Cardiac atrium fibroblast (primary cell): Measurements from ENCODE around the gene CLEC16A. TPM values are rescaled to one million over a fixed set of nuclear protein-coding genes. Genes with fewer than 3 reads are reported as not detected.

ENCODE experiments used
- total RNA-seq: library from RNA; depleted of rRNA; stranded (reverse); fragments of >200 nt; gene quantifications from 2 replicates; pipeline ENCODE4 v1.2.3, GENCODE V29; 2015

CLEC16A gene, protein sequence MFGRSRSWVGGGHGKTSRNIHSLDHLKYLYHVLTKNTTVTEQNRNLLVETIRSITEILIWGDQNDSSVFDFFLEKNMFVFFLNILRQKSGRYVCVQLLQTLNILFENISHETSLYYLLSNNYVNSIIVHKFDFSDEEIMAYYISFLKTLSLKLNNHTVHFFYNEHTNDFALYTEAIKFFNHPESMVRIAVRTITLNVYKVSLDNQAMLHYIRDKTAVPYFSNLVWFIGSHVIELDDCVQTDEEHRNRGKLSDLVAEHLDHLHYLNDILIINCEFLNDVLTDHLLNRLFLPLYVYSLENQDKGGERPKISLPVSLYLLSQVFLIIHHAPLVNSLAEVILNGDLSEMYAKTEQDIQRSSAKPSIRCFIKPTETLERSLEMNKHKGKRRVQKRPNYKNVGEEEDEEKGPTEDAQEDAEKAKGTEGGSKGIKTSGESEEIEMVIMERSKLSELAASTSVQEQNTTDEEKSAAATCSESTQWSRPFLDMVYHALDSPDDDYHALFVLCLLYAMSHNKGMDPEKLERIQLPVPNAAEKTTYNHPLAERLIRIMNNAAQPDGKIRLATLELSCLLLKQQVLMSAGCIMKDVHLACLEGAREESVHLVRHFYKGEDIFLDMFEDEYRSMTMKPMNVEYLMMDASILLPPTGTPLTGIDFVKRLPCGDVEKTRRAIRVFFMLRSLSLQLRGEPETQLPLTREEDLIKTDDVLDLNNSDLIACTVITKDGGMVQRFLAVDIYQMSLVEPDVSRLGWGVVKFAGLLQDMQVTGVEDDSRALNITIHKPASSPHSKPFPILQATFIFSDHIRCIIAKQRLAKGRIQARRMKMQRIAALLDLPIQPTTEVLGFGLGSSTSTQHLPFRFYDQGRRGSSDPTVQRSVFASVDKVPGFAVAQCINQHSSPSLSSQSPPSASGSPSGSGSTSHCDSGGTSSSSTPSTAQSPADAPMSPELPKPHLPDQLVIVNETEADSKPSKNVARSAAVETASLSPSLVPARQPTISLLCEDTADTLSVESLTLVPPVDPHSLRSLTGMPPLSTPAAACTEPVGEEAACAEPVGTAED
- 7.6 and 10.2 TPM in 2 replicates for total RNA-seq

DNA sequence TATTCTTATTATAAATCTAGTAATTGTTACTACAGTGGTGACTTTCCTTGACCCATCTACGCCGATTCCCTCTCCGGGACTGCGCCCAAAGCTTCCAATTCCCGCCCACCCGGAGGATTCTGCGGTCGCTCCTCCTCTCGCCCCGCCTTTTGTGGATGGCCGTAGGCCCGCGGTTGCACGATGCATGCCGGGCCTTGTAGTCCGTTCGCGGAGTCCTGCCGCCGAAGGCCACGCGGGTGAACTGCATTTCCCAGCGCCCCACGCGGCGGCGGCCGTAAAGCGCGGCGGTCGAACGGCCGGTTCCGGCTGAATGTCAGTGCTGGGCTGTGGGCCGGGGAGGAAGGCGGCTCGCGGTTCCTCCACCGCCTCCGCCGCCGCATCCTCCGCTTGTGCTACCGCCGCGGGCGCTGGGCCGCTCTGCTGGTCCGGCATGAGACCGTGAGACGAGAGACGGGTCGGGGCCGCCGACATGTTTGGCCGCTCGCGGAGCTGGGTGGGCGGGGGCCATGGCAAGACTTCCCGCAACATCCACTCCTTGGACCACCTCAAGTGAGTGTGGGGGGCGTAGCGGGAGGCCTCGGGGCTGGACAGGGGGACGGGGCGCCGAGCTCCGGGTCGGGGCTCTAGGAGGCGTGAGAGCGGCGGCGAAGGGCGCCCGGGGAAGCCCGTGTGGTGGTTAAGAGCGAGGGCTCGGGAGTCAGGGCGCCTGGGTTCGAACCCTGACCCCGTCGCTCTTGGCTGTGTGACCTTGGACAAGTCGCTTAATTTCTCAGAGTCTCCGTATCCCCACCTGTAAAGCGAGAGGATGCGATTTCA, at the start of gene CLEC16A:
Gene CLEC16A, plus strand, starts transcription at position 316 of the 816 bp plus-strand sequence. Its CDS starts 154 bp downstream, at position 470.

DNA sequence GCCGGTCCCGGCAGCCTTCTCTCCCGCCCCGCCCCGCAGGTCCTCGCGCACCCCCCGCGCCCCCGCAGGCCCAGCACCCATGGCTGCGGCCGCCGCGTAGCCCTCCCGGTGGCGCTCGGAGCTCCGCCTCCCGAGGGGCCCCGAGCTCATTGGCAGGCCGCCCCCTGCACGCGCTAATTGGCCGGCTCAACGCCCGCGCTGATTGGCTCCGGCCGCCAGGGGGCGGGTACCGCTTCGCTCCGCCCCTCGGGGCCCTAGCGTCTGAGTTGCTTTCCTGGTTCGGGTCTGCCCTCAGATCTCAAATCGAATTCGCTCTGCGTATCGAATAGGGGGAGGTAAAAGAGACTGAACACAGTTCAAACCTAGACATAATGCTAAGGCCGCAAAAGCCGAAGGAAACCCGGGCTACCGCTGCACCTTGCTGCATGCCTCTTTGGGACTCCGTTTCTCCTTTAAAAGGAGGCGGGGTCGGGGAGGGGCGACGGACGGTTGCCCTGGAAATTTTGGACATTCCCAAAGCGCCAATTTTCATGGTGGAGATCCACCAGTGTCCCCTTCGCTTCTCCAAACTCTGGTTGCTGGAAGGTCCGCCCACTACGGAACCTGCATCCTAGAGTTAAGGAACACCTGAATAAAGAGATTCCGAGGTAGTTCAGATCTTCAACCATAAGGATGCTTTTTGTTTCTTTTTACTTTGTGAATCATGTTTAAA, 1.9 kb upstream of the CLEC16A start, which contains the start of gene DEXI:
Gene DEXI, minus strand, starts transcription at position 117 of the 712 bp plus-strand sequence. CDS start 463 bp downstream, outside the sequence.

Other genes with a start within 250 kb of the CLEC16A start
- not detected in 2 replicates for gene TEKT5, start 249.6 kb upstream of the CLEC16A start, total RNA-seq
- gene NUBP1, start 200.7 kb upstream of the CLEC16A start, total RNA-seq: 16.4 and 17.5 TPM in 2 replicates
- 0.18 TPM in 1 of 2 replicates, not detected in the other for gene TVP23A, start 125.8 kb upstream of the CLEC16A start, total RNA-seq
- 0.49 TPM in 1 of 2 replicates, not detected in the other for gene CIITA, start 67.4 kb upstream of the CLEC16A start, total RNA-seq
- gene DEXI, start 2.1 kb upstream of the CLEC16A start, total RNA-seq: 67.2 and 84.2 TPM in 2 replicates